HG03280 (cell line): Measurements from ENCODE around the gene KRTAP10-10.
"Not testable (repeated sequence)": the region's sequence is repeated elsewhere in the genome, so short reads cannot be mapped to it uniquely, and the experiment has no call there.

Source experiments
- ATAC-seq: cut with Tn5 transposase; IDR thresholded peaks from one replicate; pipeline ENCODE4 v1.9.1; 2021; ENCODE audit warnings: mild to moderate bottlenecking, moderate library complexity; ENCODE audit not compliant: unreplicated experiment

The KRTAP10-10 gene

DNA sequence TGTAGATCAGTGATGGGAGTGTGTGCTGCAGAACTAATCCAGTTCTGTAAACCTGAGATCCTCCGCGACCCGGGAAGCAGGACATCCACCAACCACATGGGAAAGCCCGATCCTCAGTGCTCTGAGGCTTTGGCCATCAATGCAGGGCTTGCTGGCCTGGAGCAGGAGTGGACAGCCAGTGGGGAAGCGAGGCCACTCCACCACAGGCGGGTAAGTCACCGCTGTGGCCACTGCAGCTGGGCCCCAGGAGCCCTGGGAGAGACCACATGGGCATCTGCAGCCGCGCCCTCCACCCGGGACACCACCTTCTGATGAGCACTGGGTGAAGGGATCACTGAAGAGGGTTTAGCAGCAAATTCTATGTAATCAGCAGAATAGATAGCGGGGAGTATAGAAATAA, 44.0 kb downstream of the KRTAP10-10 start:
- no peak for ATAC-seq

GRCh38 chr21:44681861-44682579, 44.9 kb downstream of the KRTAP10-10 start, which contains the start of gene KRTAP12-1:
KRTAP12-1 (minus strand) TSS chr21:44682163; CDS start chr21:44682123, 40 bp downstream.
- no peak for ATAC-seq

- no peak for ATAC-seq
Measured at GRCh38 chr21:44682580-44683151, 45.5 kb downstream of the KRTAP10-10 start.

- ATAC-seq = no peak
Measured at GRCh38 chr21:44684077-44684476, 46.9 kb downstream of the KRTAP10-10 start.

DNA sequence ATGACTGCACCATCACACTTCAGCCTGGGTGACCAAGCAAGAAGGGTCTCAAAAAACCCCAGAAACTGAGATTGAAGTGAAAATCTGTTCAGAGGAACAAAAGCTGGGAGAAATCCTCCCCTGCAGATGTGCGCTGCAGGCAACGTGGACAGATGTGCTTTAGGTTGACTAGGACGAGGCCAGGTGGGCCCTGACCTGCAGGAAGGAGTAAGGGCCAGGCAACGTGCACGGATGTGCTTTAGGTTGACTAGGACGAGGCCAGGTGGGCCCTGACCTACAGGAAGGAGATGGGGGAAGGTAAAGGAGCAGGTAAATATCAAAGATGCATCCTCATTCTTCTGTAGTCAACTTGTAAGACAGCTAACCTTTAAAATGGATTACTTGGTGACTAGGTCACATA, 47.3 kb downstream of the KRTAP10-10 start:
- no peak for ATAC-seq

GRCh38 chr21:44685050-44685449, 47.9 kb downstream of the KRTAP10-10 start:
- not testable (repeated sequence) for ATAC-seq

DNA sequence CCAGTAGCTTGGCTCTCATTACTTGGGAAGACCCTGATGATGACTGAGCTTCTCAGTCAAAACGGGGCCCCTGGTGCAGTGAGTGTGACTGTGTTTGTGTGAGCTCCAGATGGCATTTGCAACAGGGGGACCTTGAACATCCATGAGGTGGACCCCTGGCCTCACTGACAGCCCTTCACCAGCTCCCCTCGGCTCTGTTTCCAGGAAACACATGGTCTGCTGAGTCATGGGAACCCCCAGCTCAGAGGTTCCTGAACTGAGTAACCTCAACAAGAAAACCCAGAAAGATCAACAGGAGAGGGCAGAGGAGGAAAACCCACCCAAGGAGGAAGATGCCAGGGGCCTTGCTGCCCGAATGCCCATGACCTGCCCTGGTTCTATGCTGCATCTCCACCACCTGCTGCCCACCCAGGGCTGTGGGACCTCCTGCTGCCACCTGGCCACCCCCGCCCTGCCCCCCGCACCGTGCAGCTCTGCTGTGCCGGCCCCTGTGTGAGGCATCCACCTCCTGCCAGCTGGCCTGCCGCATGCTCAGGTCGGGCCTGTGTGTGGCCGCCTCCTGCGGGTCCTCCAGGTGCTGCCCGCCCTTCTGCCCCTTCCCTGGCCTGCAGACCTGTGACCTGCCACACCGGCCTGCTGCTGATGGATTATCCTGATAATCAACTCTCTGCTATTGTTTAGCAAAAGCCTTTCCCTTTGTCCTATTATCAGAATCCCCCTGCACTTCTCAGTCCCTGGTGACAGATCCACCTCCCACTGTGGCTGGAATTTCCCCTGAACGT, 49.0 kb downstream of the KRTAP10-10 start:
- ATAC-seq = no peak

DNA sequence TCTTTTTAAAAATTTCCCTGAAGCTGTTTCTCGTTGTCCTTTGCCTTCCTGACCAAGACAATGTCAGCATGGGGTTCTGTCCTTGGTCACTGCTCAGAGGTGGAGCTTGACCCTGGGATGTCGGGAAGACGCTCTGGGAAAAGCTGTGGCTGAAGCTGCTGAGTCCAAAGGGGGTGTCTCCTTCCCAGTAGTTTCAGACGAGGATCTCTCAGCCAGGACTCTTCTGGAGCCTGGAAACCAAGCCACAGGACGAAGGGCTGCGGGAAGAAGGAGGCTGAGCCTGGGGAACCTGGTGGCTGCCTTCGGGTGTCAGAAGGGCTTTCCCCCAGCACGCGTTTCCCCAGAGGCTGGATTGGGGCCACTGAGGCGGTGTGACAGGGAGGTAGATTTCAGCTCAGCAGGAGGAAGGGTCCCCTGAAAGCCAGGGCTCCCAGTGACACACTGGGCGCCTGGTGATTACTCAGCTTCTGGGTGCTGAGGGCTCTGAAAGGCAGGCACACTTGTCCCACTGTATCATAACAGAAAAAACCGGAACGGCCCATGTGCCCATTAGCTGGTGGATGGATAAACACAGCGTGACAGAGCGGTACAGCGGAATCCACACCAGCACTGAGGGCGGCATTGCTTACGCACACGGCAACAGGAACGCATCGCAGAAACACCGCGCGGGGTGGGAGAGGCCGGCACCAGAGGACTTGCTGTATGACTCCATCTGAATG, 49.8 kb downstream of the KRTAP10-10 start:
- no peak for ATAC-seq

DNA sequence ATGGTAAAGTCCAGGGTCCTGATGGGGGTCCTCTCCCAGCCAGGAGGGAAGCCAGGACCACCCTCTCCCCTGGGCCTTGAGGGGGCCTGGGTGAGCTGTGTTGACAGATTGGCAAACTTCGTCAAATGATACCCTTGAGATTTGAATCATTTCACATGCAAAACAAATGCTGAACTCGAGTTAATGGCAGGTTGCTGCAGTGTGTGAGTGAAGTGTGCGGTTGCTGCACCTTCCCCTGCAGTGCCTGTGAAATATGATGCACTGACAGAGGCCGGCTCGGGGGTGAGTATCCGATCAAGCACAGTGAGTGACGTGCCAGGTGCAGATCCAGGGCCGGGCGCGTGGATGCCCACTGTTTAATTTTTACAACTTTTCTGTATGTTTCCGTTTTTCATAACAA, 50.5 kb downstream of the KRTAP10-10 start:
- no peak for ATAC-seq
